RWPE1 (cell line): ENCODE measurements around the gene UNC5A.

Source experiments
- CTCF ChIA-PET: fragments of 350-600 bp; sonication (Branson Sonifier 250); formaldehyde crosslinking; extraction: SDS; loops from one replicate; lab custom pipeline; 2021; lab: Yijun Ruan, JAX
- POLR2A ChIA-PET: fragments of 400-600 bp; formaldehyde crosslinking; extraction: SDS; loops from one replicate; lab custom pipeline; 2020; ENCODE audit warnings: antibody characterized with exemption; ENCODE audit not compliant: low non-redundant PET; lab: Yijun Ruan, JAX
- DNase-seq: peaks from one replicate; pipeline ENCODE4 v3.0.0; 2012; ENCODE audit warnings: low spot score
- H3K27ac ChIP-seq: fragments of 450-650 bp; 2 replicates; pipeline ENCODE4 v1.5.1; 2017
- TF ChIP-seq, protein P1 (sequence below): fragments of 450-650 bp; conservative IDR thresholded peaks from 2 replicates; pipeline ENCODE4 v1.5.1; 2017; ENCODE audit warnings: low read depth, mild to moderate bottlenecking

The UNC5A gene

DNA sequence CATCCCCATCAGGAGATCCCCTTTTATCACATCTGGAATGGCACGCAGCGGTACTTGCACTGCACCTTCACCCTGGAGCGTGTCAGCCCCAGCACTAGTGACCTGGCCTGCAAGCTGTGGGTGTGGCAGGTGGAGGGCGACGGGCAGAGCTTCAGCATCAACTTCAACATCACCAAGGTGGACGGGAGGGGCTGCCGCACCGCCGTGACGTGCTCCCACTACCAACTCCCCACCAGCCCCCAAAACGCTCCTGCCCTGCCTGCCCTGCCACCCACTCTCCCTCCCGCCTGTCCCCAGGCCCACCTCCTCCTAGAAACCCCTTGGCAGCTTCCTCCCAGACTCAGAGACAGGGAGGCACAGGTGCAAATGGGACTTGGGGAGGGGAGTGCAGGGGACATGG lies 68.1 kb downstream of the UNC5A start:
- CTCF ChIA-PET, result interaction anchor here (1.1 to 1.2 kb wide), 2 partner anchors 8 to 218 kb away, joined by 3 to 4 read pairs; no protein-coding TSS in a partner anchor

DNA sequence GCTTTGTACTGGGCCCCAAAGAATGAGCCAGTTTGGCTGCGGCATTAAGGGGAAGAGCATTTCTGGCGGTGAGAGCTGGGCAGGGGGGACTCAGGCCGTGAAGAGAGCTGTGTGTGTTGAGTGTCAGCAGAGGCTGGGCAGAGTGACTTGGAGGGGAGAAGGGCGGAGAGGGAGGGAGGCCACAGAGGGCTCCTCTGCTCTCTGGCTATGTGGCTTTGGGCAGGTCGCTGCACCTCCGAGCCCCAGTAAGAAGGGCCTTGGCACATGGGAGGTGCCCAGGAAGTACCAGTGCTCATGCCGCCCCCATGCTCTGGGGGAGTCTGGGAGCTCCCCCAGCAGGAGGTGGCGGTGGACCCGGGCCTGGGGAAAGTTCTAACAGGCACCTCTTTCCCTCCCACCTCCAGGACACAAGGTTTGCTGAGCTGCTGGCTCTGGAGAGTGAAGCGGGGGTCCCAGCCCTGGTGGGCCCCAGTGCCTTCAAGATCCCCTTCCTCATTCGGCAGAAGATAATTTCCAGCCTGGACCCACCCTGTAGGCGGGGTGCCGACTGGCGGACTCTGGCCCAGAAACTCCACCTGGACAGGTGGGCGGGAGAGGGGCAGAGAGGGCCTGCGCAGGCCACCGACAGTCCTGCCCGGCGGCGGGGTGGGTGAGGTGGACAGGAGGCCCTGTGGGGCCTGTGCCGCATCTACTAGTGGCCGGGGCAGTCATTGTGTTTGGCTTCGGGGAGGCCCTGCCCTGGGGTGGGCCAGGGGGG lies 68.7 kb downstream of the UNC5A start:
- DNase-seq, result no peak
- no peak overlapping the region for H3K27ac ChIP-seq
- TF ChIP-seq, protein P1, sequence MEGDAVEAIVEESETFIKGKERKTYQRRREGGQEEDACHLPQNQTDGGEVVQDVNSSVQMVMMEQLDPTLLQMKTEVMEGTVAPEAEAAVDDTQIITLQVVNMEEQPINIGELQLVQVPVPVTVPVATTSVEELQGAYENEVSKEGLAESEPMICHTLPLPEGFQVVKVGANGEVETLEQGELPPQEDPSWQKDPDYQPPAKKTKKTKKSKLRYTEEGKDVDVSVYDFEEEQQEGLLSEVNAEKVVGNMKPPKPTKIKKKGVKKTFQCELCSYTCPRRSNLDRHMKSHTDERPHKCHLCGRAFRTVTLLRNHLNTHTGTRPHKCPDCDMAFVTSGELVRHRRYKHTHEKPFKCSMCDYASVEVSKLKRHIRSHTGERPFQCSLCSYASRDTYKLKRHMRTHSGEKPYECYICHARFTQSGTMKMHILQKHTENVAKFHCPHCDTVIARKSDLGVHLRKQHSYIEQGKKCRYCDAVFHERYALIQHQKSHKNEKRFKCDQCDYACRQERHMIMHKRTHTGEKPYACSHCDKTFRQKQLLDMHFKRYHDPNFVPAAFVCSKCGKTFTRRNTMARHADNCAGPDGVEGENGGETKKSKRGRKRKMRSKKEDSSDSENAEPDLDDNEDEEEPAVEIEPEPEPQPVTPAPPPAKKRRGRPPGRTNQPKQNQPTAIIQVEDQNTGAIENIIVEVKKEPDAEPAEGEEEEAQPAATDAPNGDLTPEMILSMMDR, result no peak
- CTCF ChIA-PET, result interaction anchor here (0.6 to 1.2 kb wide), 3 partner anchors 9 to 221 kb away, joined by 3 read pairs; no protein-coding TSS in a partner anchor
- POLR2A ChIA-PET, result no interaction called here

More for the DNA sequence above, 68.1 kb downstream of the UNC5A start:
- POLR2A ChIA-PET, result no interaction called here
- no peak for DNase-seq
- no peak overlapping the region for H3K27ac ChIP-seq
- TF ChIP-seq, protein P1, result no peak

DNA sequence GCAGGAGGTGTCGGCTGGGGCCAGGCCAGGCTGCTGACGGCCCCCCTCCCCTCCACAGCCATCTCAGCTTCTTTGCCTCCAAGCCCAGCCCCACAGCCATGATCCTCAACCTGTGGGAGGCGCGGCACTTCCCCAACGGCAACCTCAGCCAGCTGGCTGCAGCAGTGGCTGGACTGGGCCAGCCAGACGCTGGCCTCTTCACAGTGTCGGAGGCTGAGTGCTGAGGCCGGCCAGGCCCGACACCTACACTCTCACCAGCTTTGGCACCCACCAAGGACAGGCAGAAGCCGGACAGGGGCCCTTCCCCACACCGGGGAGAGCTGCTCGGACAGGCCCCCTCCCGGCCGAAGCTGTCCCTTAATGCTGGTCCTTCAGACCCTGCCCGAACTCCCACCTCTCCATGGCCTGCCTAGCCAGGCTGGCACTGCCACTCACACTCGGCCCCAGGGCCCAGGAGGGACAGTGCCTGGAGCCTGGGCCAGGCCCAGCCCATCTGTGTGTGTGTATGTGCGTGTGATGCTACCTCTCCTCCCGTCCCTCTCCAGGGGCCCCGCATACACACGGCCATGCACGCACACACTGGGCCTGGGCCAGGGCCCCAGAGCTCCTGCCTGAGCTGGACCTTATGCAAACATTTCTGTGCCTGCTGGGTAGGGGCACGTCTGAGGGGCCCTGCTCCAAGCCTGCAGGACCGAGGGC lies 69.5 kb downstream of the UNC5A start:
- TF ChIP-seq, protein P1, result no peak
- DNase-seq, result no peak
- ChIA-PET POLR2A (no interaction called here), CTCF (interaction anchor here (0.6 to 1.2 kb wide), 3 partner anchors 27 to 222 kb away, joined by 3 to 4 read pairs (median 3); no protein-coding TSS in a partner anchor)
- H3K27ac ChIP-seq, result no peak overlapping the region

DNA sequence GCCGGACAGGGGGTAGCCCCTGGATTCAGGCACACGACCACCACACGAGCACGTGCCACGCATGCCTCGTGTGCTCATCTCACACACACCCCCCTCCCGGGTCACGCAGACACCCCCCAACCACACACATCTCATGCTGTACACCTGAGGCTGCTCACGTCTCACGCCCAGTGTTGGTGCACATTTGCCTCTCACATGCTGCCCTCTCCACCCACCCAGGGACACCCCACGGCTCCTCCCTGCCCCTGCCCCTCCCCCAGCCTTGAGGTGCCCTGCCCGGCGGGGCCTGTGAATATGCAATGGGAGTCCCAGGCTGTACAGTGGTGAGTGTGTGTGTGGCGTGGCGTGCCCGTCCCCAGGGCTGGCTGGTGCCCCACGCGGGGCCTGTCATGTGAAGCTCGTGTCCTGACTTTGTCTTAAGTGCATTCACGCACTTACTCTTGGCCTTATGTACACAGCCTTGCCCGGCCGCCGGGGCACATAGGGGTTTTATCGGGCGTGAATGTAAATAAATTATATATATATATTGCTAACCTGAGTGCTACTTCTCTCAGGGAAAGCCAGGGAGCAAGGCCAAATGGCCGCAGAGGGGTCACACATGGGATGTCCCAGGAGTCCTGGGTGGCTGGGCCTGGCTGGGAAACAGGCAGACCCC lies 70.1 kb downstream of the UNC5A start:
- no peak for DNase-seq
- TF ChIP-seq, protein P1, result no peak
- ChIA-PET CTCF (interaction anchor here (0.6 kb wide), 1 partner anchor 211 kb away, joined by 4 read pairs; no protein-coding TSS in a partner anchor), POLR2A (no interaction called here)
- H3K27ac ChIP-seq, result no peak overlapping the region

GRCh38 chr5:176881021-176881749 lies 70.8 kb downstream of the UNC5A start:
- ChIA-PET POLR2A (interaction anchor here (0.6 kb wide), 1 partner anchor 46 kb away, joined by 4 read pairs; no protein-coding TSS in a partner anchor), CTCF (no interaction called here)
- no peak for DNase-seq
- TF ChIP-seq, protein P1, result no peak
- H3K27ac ChIP-seq, result no peak overlapping the region
